Endothelial cell of umbilical vein (primary cell): ENCODE measurements around the gene CLNK.

Experiments used
- CTCF ChIP-seq, 2 donors: IDR thresholded peaks; 1 replicate in 1 of 2; 2 replicates in 1 of 2; pipeline ENCODE4 v1.5.1; 2011; ENCODE audit warnings: low read length in 2 of 2, mild to moderate bottlenecking in 2 of 2, moderate library complexity in 2 of 2, control low read depth in 1 of 2, inconsistent platforms in 1 of 2, low read depth in 1 of 2; ENCODE audit not compliant: insufficient read depth in 1 of 2; ENCODE audit errors: extremely low read depth in 1 of 2
- EZH2 ChIP-seq: IDR thresholded peaks from 2 replicates; pipeline ENCODE4 v1.6.1; 2012; ENCODE audit warnings: borderline replicate concordance, low read depth, mild to moderate bottlenecking, moderate library complexity, low read length, inconsistent platforms; ENCODE audit not compliant: severe bottlenecking
- FOS ChIP-seq: IDR thresholded peaks from 2 replicates; pipeline ENCODE4 v1.6.1; 2011; ENCODE audit warnings: mild to moderate bottlenecking, low read length, moderate library complexity, borderline replicate concordance; ENCODE audit not compliant: insufficient read depth
- MAX ChIP-seq: IDR thresholded peaks from 2 replicates; pipeline ENCODE4 v1.6.1; 2011; ENCODE audit not compliant: insufficient read depth, insufficient read length
- MYC ChIP-seq: IDR thresholded peaks from one replicate; pipeline ENCODE4 v1.6.1; 2011; ENCODE audit warnings: mild to moderate bottlenecking, low read depth, low read length
- POLR2A ChIP-seq: IDR thresholded peaks from 2 replicates; pipeline ENCODE4 v1.6.1; 2012; ENCODE audit warnings: low read depth, mild to moderate bottlenecking, control low read depth, low read length
- POLR2AphosphoS5 ChIP-seq: IDR thresholded peaks from 2 replicates; pipeline ENCODE4 v1.6.1; 2012; ENCODE audit warnings: low read depth, mild to moderate bottlenecking, control low read depth, low read length, moderate library complexity; ENCODE audit not compliant: insufficient read depth

GRCh38 chr4:10623862-10624261 is 60.7 kb downstream of the CLNK start:
- TF ChIP-seq CTCF (IDR thresholded peaks at IDR 0.05; ENCODE audit: extremely low read depth in 1 of 2, insufficient read depth in 1 of 2, low read depth in 1 of 2, low read length in 2 of 2), result no peak
- no peak for TF ChIP-seq POLR2AphosphoS5
- no peak for TF ChIP-seq MAX
- TF ChIP-seq POLR2A, result no peak
- no peak for TF ChIP-seq FOS
- TF ChIP-seq EZH2, result no peak
- no peak for TF ChIP-seq MYC
